Measurements from ENCODE around the gene EML2.

Gene EML2

GRCh38 chr19:45581576-45581975 is 57.6 kb downstream of the EML2 start:
- no peak overlapping the region for H3K4me3 ChIP-seq (ENCODE audit: low read depth, low read length)
- ChIA-PET CTCF (interaction anchor here (1.0 kb wide), 1 partner anchor 12 kb away, joined by 4 read pairs; no protein-coding TSS in a partner anchor), POLR2A (no interaction called here)
- no peak for TF ChIP-seq CTCF (IDR thresholded peaks at IDR 0.05; ENCODE audit: insufficient read depth, low read length, missing control alignments)
- DNase-seq (ENCODE audit: low read depth, low spot score) = no peak

- CTCF ChIA-PET = no interaction called here
- H3K4me3 ChIP-seq (ENCODE audit: low read depth, low read length) = no peak overlapping the region
- no peak for TF ChIP-seq CTCF (IDR thresholded peaks at IDR 0.05; ENCODE audit: insufficient read depth, low read length, missing control alignments)
- DNase-seq (ENCODE audit: low read depth, low spot score) = no peak
- POLR2A ChIA-PET = no interaction called here
These were observed 60.3 kb downstream of the EML2 start for GRCh38 chr19:45578861-45579260.

- no peak for TF ChIP-seq CTCF (IDR thresholded peaks at IDR 0.05; ENCODE audit: insufficient read depth, low read length, missing control alignments)
- no peak overlapping the region for H3K4me3 ChIP-seq (ENCODE audit: low read depth, low read length)
- DNase-seq (ENCODE audit: low read depth, low spot score) = peak; percentile 53
- CTCF ChIA-PET = interaction anchor here (0.8 to 2.1 kb wide), 6 partner anchors 9 to 92 kb away, joined by 3 to 8 read pairs (median 4); no protein-coding TSS in a partner anchor
- POLR2A ChIA-PET = interaction anchor here (0.5 to 1.0 kb wide), 3 partner anchors 8 to 78 kb away, joined by 3 to 4 read pairs (median 3); no protein-coding TSS in a partner anchor
These were observed 61.9 kb downstream of the EML2 start for GRCh38 chr19:45577111-45577905.

GRCh38 chr19:45576682-45577081 is 62.5 kb downstream of the EML2 start:
- POLR2A ChIA-PET = interaction anchor here (0.9 to 1.0 kb wide), 2 partner anchors 9 to 66 kb away, joined by 3 to 4 read pairs; no protein-coding TSS in a partner anchor

GRCh38 chr19:45575216-45575615 is 64.0 kb downstream of the EML2 start:
- H3K4me3 ChIP-seq (ENCODE audit: low read depth, low read length) = no peak overlapping the region
- DNase-seq (ENCODE audit: low read depth, low spot score) = no peak
- ChIA-PET CTCF (interaction anchor here (0.9 to 2.1 kb wide), 2 partner anchors 67 to 68 kb away, joined by 3 to 8 read pairs; no protein-coding TSS in a partner anchor), POLR2A (no interaction called here)
- no peak for TF ChIP-seq CTCF (IDR thresholded peaks at IDR 0.05; ENCODE audit: insufficient read depth, low read length, missing control alignments)

More at GRCh38 chr19:45576682-45577081, 62.5 kb downstream of the EML2 start:
- CTCF ChIA-PET = interaction anchor here (0.8 to 2.1 kb wide), 6 partner anchors 9 to 91 kb away, joined by 3 to 8 read pairs (median 4); no protein-coding TSS in a partner anchor
- no peak overlapping the region for H3K4me3 ChIP-seq (ENCODE audit: low read depth, low read length)
- DNase-seq (ENCODE audit: low read depth, low spot score) = no peak
- TF ChIP-seq CTCF (IDR thresholded peaks at IDR 0.05; ENCODE audit: insufficient read depth, low read length, missing control alignments) = no peak

GRCh38 chr19:45574526-45574925 is 64.7 kb downstream of the EML2 start:
- DNase-seq (ENCODE audit: low read depth, low spot score) = no peak
- H3K4me3 ChIP-seq (ENCODE audit: low read depth, low read length) = no peak overlapping the region
- ChIA-PET CTCF (interaction anchor here (0.8 to 0.9 kb wide), 2 partner anchors 25 to 69 kb away, joined by 3 read pairs; no protein-coding TSS in a partner anchor), POLR2A (no interaction called here)
- no peak for TF ChIP-seq CTCF (IDR thresholded peaks at IDR 0.05; ENCODE audit: insufficient read depth, low read length, missing control alignments)

All from AG04449 (cell line).